BJ (cell line): ENCODE results near the gene CIART. TPM values are rescaled to one million over a fixed set of nuclear protein-coding genes. Genes with fewer than 3 reads are reported as not detected.

ENCODE experiments used
- CTCF ChIA-PET: fragments of 350-600 bp; formaldehyde crosslinking; extraction: SDS; loops from one replicate; lab custom pipeline; 2021; ENCODE audit warnings: antibody characterized with exemption, inconsistent platforms; lab: Yijun Ruan, JAX
- POLR2A ChIA-PET: fragments of 300-600 bp; sonication (Branson Sonifier 250); formaldehyde crosslinking; extraction: SDS; loops from one replicate; lab custom pipeline; 2021; ENCODE audit warnings: antibody characterized with exemption; lab: Charles Lee
- DNase-seq: peaks from one replicate; pipeline ENCODE4 v3.0.0-alpha.2; 2011; ENCODE audit warnings: low read depth
- H3K27me3 ChIP-seq: 2 replicates; pipeline ENCODE4 v1.6.0; 2011; ENCODE audit warnings: low read length; ENCODE audit not compliant: control insufficient read depth, insufficient read depth
- H3K36me3 ChIP-seq: 2 replicates; pipeline ENCODE4 v1.5.1; 2011; ENCODE audit warnings: low read length; ENCODE audit not compliant: control insufficient read depth, insufficient read depth
- H3K4me3 ChIP-seq: 2 replicates; pipeline ENCODE4 v1.5.1; 2011; ENCODE audit warnings: low read depth, mild to moderate bottlenecking, control low read depth, low read length
- CTCF ChIP-seq: IDR thresholded peaks from 2 replicates; pipeline ENCODE4 v1.5.1; 2011; ENCODE audit warnings: low read depth, mild to moderate bottlenecking, control low read depth, inconsistent platforms, low read length, moderate library complexity; ENCODE audit not compliant: insufficient read depth
- polyA plus RNA-seq: library from polyadenylated mRNA; depleted of rRNA; stranded (reverse); fragments of >200 nt; gene quantifications from 2 replicates; pipeline ENCODE4 v1.2.3, GENCODE V29; 2011

The CIART gene
- polyA plus RNA-seq, 1 experiment: 17.2 TPM

GRCh38 chr1:150283260-150283659, 906 bp downstream of the CIART start:
- no peaks in the 10 kb centered on the region for H3K27me3 ChIP-seq
- TF ChIP-seq CTCF: no peak
- H3K4me3 ChIP-seq: peak overlapping the region; percentile 67
- ChIA-PET POLR2A (no interaction called here), CTCF (interaction anchor here (1.3 to 12.3 kb wide), 2 partner anchors 10 to 27 kb away, joined by 3 to 208 read pairs; partner anchors contain the start of genes C1orf54 and CA14)
- H3K36me3 ChIP-seq: peaks cover 3% of the 10 kb centered on the region
- no peak for DNase-seq

GRCh38 chr1:150288382-150288781, 6.0 kb downstream of the CIART start:
- no peak overlapping the region for H3K4me3 ChIP-seq
- peaks cover 3% of the 10 kb centered on the region for H3K36me3 ChIP-seq
- POLR2A ChIA-PET: no interaction called here
- CTCF ChIA-PET: interaction anchor here (0.9 to 12.3 kb wide), 2 partner anchors 15 to 32 kb away, joined by 4 to 208 read pairs; partner anchors contain the start of gene CA14
- DNase-seq: no peak
- no peaks in the 10 kb centered on the region for H3K27me3 ChIP-seq
- no peak for TF ChIP-seq CTCF

- Histone ChIP-seq H3K4me3 (no peak overlapping the region), H3K27me3 (no peaks in the 10 kb centered on the region), H3K36me3 (peaks cover 3% of the 10 kb centered on the region)
- ChIA-PET POLR2A (no interaction called here), CTCF (interaction anchor here (0.9 to 12.3 kb wide), 2 partner anchors 16 to 32 kb away, joined by 4 to 208 read pairs; partner anchors contain the start of gene CA14)
- TF ChIP-seq CTCF: no peak
- no peak for DNase-seq
Observed at GRCh38 chr1:150288822-150289221, 6.5 kb downstream of the CIART start.

GRCh38 chr1:150293433-150294253, 11.3 kb downstream of the CIART start, which contains the start of gene MRPS21:
Gene MRPS21 (plus strand): TSS chr1:150293861. CDS start chr1:150294367, 506 bp downstream.
- ChIA-PET CTCF (no interaction called here), POLR2A (no interaction called here)
- no peak for DNase-seq
- H3K36me3 ChIP-seq: peaks cover 3% of the 10 kb centered on the region; the same call in 1 of the 2 replicates
- TF ChIP-seq CTCF: no peak
- peak within 1 kb of the TSS; percentile 72 for H3K4me3 ChIP-seq
- H3K27me3 ChIP-seq: no peaks in the 10 kb centered on the region

GRCh38 chr1:150295476-150295875, 13.1 kb downstream of the CIART start:
- H3K36me3 ChIP-seq: peaks cover 3% of the 10 kb centered on the region; the same call in 1 of the 2 replicates
- TF ChIP-seq CTCF: no peak
- no peaks in the 10 kb centered on the region for H3K27me3 ChIP-seq
- ChIA-PET CTCF (interaction anchor here (1.1 to 1.6 kb wide), 2 partner anchors 23 to 39 kb away, joined by 3 read pairs; partner anchors contain the start of gene C1orf54), POLR2A (interaction anchor here (0.7 kb wide), 1 partner anchor 276 kb away, joined by 5 read pairs; no protein-coding TSS in a partner anchor)
- DNase-seq: no peak
- no peak overlapping the region for H3K4me3 ChIP-seq
